AG04449 (cell line): ENCODE data around the gene MAST2.

ENCODE experiments used
- CTCF ChIA-PET: fragments of 350-600 bp; formaldehyde crosslinking; extraction: SDS; loops from one replicate; lab custom pipeline; 2021; ENCODE audit warnings: antibody characterized with exemption; lab: Yijun Ruan, JAX
- POLR2A ChIA-PET: fragments of 400-600, 350-600 bp; formaldehyde crosslinking; extraction: SDS; loops from one replicate; lab custom pipeline; 2020; ENCODE audit warnings: antibody characterized with exemption, inconsistent platforms; lab: Yijun Ruan, JAX
- DNase-seq: peaks from one replicate; pipeline ENCODE4 v3.0.0-alpha.2; 2010; ENCODE audit warnings: low read depth, low spot score
- H3K4me3 ChIP-seq: 2 replicates; pipeline ENCODE4 v1.5.1; 2011; ENCODE audit warnings: low read depth, mild to moderate bottlenecking, control low read depth, low read length
- TF ChIP-seq, protein P1 (sequence below): IDR thresholded peaks from one replicate; pipeline ENCODE4 v1.5.1; 2011; ENCODE audit warnings: mild to moderate bottlenecking, moderate library complexity, low read length, control low read depth, inconsistent platforms; ENCODE audit not compliant: insufficient read depth; ENCODE audit errors: missing control alignments

MAST2 gene

DNA sequence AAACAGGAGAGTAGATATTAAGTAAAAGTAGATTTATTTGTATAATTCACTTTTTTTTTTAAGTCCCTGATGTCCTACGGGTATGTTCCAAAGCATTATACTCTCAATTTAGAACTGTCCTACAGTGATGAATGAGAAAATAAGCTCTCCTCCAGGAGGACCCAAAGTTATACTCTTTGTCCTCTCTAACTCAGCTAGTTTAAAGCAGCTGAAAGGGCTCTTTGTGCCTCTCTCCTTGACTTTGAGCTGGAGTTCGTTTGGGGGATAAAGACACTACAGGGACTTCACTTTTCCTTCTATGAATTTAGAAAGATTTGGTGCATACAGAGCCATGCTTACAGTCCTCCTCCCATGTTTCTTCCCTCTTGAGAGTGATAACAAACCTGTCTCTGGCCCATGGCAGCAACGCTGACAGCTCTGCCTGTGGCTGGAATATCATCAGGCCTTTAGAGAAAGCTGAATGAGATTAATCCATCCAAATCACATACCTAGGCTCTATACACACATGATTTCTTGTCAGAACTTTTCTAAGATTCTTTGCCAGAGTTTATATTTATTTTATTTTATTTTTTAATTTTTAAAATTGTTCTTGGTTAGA is 194.7 kb downstream of the MAST2 start:
- ChIA-PET CTCF (no interaction called here), POLR2A (no interaction called here)
- TF ChIP-seq, protein P1, sequence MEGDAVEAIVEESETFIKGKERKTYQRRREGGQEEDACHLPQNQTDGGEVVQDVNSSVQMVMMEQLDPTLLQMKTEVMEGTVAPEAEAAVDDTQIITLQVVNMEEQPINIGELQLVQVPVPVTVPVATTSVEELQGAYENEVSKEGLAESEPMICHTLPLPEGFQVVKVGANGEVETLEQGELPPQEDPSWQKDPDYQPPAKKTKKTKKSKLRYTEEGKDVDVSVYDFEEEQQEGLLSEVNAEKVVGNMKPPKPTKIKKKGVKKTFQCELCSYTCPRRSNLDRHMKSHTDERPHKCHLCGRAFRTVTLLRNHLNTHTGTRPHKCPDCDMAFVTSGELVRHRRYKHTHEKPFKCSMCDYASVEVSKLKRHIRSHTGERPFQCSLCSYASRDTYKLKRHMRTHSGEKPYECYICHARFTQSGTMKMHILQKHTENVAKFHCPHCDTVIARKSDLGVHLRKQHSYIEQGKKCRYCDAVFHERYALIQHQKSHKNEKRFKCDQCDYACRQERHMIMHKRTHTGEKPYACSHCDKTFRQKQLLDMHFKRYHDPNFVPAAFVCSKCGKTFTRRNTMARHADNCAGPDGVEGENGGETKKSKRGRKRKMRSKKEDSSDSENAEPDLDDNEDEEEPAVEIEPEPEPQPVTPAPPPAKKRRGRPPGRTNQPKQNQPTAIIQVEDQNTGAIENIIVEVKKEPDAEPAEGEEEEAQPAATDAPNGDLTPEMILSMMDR, result no peak
- no peak overlapping the region for H3K4me3 ChIP-seq
- no peak for DNase-seq

DNA sequence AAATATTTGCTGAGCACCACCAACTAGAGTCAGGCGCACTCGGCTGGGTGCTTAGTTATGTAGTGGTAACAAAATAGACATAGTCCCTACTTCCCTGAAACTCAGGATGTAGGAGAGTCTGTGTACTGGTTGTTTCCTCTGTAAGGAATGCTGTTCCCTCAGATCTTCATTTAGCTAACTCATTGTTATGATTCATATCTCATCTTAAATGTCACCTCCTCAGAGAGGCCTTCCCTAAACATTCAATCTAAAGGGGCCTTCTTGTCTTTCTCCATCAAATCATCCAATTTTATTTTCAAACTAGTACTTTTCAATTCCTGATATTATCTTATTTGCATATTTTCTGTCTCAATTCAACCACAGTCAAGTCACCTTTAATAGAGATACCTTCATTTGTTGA is 196.1 kb downstream of the MAST2 start:
- TF ChIP-seq, protein P1, result no peak
- DNase-seq, result no peak
- POLR2A ChIA-PET, result no interaction called here
- CTCF ChIA-PET, result no interaction called here
- no peak overlapping the region for H3K4me3 ChIP-seq

DNA sequence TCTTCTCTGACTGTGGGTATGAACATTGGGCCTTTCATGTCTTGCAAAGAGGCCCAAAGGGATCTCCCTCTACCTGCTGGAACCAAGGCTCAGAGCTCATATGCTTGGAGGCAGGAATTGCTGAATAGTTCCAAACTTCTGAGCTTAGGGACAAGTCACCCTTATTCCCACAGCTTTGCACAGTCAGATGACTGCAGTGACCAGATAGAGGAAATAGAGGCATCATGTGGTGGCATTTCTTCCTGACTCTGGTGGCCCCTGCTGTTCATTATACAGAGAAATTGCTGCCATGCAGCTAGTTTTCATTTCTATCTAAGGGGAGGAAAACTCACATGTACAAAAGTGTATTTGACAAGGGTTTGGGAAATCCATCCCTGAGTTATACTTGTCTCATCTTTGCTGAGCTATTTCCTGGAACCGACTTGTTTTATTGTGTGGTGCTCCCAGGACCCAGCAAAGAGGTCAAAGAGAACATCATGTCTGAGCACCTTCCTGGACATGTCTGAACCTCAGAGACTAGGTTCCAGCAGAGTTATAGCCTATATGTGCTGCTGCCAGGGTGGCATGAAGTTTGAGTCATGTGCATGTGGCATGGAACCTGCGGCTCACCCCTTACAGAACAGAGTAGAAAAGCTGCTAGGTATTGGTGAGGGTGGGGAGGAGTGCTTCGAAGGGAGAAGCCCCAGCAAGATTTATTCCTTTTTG is 197.8 kb downstream of the MAST2 start:
- DNase-seq, result no peak
- TF ChIP-seq, protein P1, result no peak
- CTCF ChIA-PET, result interaction anchor here (1.1 to 1.5 kb wide), 5 partner anchors 17 to 182 kb away, joined by 3 to 5 read pairs (median 3); no protein-coding TSS in a partner anchor
- no peak overlapping the region for H3K4me3 ChIP-seq
- POLR2A ChIA-PET, result no interaction called here

DNA sequence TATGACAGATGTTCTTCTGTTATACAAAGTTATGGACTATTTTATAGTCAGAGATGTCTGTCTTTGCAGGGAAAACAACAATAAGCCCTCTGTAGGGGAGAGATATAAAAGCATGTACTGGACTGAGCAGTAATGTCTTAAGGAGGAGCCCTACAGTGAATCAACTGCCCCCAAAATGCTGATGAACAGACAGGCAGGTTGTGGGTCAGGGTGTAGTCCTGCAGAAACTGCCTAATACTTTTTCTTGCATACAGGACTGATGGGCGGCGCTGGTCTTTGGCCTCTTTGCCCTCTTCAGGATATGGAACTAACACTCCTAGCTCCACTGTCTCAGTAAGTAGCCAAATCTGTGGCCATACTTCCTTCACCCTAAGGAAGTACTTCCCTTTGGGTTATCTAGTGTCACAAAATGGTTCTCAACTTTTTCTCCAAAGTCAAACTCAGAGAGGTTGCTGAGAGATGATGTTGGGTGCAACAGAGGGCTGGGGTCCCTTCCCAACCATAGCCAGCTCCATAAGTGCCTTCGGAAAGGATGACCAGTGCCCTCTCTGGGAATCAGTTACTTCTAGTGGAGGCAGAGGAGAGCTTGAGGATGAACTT is 199.2 kb downstream of the MAST2 start:
- CTCF ChIA-PET, result interaction anchor here (1.2 to 1.4 kb wide), 2 partner anchors 37 to 49 kb away, joined by 3 read pairs; no protein-coding TSS in a partner anchor
- POLR2A ChIA-PET, result no interaction called here
- no peak for DNase-seq
- TF ChIP-seq, protein P1, result no peak
- no peak overlapping the region for H3K4me3 ChIP-seq

DNA sequence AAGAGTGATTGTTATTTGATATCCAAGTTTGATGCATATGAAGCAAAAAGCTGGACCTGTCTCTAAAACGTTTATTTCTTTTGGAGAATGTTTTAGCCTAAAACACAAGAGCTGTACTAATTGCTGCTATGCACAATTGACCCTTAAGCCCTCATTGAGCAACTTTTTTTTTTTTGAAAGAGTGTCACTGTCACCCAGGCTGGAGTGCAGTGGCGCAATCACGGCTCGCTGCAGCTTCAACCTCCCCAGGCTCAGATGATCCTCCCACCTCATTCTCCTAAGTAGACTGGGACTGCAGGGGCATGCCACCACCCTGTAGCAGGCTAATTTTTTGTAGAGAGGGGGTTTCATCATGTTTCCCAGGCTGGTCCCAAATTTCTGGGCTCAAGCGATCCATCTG is 199.9 kb downstream of the MAST2 start:
- POLR2A ChIA-PET, result no interaction called here
- no peak for DNase-seq
- TF ChIP-seq, protein P1, result no peak
- H3K4me3 ChIP-seq, result no peak overlapping the region
- CTCF ChIA-PET, result no interaction called here

DNA sequence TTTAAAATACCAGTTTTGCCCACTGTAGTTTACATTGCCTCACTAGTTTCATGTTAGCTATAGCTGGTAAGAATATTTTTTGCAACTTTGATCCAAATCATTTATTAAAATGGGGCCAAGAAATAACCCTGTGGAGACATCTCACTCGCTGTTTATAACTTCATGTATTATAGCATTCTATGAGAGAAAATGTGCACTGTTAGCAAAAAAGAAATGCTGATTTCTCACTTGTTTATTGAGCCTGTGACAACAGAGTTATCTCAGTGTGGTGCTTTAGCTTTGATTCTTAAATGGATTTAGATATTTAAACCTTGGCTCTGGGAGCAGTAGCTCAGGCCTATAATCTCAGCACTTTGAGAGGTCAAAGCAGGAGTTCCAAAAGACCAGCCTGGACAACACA is 201.1 kb downstream of the MAST2 start:
- TF ChIP-seq, protein P1, result no peak
- ChIA-PET CTCF (no interaction called here), POLR2A (no interaction called here)
- H3K4me3 ChIP-seq, result no peak overlapping the region
- no peak for DNase-seq
